ENCODE measurements around the gene LYPD4. TPM values are rescaled to one million over a fixed set of nuclear protein-coding genes. Genes with fewer than 3 reads are reported as not detected.
A peak's percentile ranks its signal among the peaks of the same experiment; 100 is the strongest.

LYPD4 gene
- total and polyA plus RNA-seq, 2 donors (not counting 1 experiment from before 2014, with no cell fraction given) = not detected

GRCh38 chr19:41796901-41797300, 47.6 kb downstream of the LYPD4 start:
- TF ChIP-seq CTCF (conservative IDR thresholded peaks at IDR 0.05 in 1 of 2, IDR thresholded peaks at IDR 0.05 in 1 of 2; ENCODE audit: low read depth in 1 of 2, low read length in 2 of 2) (no peak), EZH2 (IDR thresholded peaks at IDR 0.05; ENCODE audit: low read length, missing control alignments) (no peak)
- Histone ChIP-seq H4K20me1 (ENCODE audit: control insufficient read depth, extremely low read depth, insufficient read depth, low read length) (no peaks in the 10 kb centered on the region), H3K27me3 (ENCODE audit: control insufficient read depth, insufficient read depth, low read length) (no peaks in the 10 kb centered on the region), H3K9ac (ENCODE audit: insufficient read depth, low read length) (no peak overlapping the region), H3K79me2 (ENCODE audit: control insufficient read depth, insufficient read depth, low read length) (no peaks in the 10 kb centered on the region), H3K36me3 (ENCODE audit: control insufficient read depth, insufficient read depth, low read length) (no peaks in the 10 kb centered on the region), H2AFZ (ENCODE audit: low read length) (no peak overlapping the region), H3K9me3 (ENCODE audit: control insufficient read depth, insufficient read depth, low read depth, low read length) (no peaks in the 10 kb centered on the region), H3K4me1 (ENCODE audit: control insufficient read depth, extremely low read depth, insufficient read depth, low read length) (no peaks in the 10 kb centered on the region), H3K27ac (ENCODE audit: insufficient read depth, low read length) (no peak overlapping the region), H3K4me2 (ENCODE audit: extremely low read depth, insufficient read depth, low read length) (no peak overlapping the region), H3K4me3 (replicated peaks in 1 of 4; ENCODE audit: control extremely low read depth in 1 of 4, insufficient read depth in 1 of 4, low read depth in 3 of 4, low read length in 4 of 4) (no peak overlapping the region)
- DNase-seq (ENCODE audit: low read depth in 2 of 2) = no peak

- Histone ChIP-seq H3K36me3 (ENCODE audit: control insufficient read depth, insufficient read depth, low read length) (no peaks in the 10 kb centered on the region), H2AFZ (ENCODE audit: low read length) (no peak within 1 kb of the TSS), H3K9me3 (ENCODE audit: control insufficient read depth, insufficient read depth, low read depth, low read length) (no peaks in the 10 kb centered on the region), H3K4me3 (replicated peaks in 1 of 4; ENCODE audit: control extremely low read depth in 1 of 4, insufficient read depth in 1 of 4, low read depth in 3 of 4, low read length in 4 of 4) (no peak within 1 kb of the TSS), H3K27ac (ENCODE audit: insufficient read depth, low read length) (no peak within 1 kb of the TSS), H3K4me1 (ENCODE audit: control insufficient read depth, extremely low read depth, insufficient read depth, low read length) (no peaks in the 10 kb centered on the region), H3K9ac (ENCODE audit: insufficient read depth, low read length) (no peak within 1 kb of the TSS), H4K20me1 (ENCODE audit: control insufficient read depth, extremely low read depth, insufficient read depth, low read length) (no peaks in the 10 kb centered on the region), H3K4me2 (ENCODE audit: extremely low read depth, insufficient read depth, low read length) (no peak within 1 kb of the TSS), H3K79me2 (ENCODE audit: control insufficient read depth, insufficient read depth, low read length) (no peaks in the 10 kb centered on the region), H3K27me3 (ENCODE audit: control insufficient read depth, insufficient read depth, low read length) (no peaks in the 10 kb centered on the region)
- TF ChIP-seq CTCF (conservative IDR thresholded peaks at IDR 0.05 in 1 of 2, IDR thresholded peaks at IDR 0.05 in 1 of 2; ENCODE audit: low read depth in 1 of 2, low read length in 2 of 2) (no peak), EZH2 (IDR thresholded peaks at IDR 0.05; ENCODE audit: low read length, missing control alignments) (no peak)
- DNase-seq (ENCODE audit: low read depth in 2 of 2) = no peak
Observed at GRCh38 chr19:41796362-41796761, 48.1 kb downstream of the LYPD4 start, which contains the start of gene CEACAM3. CEACAM3 (plus strand) TSS chr19:41796587; CDS start chr19:41796678, 91 bp downstream.

GRCh38 chr19:41795031-41795461, 49.4 kb downstream of the LYPD4 start:
- Histone ChIP-seq H3K9ac (ENCODE audit: insufficient read depth, low read length) (no peak overlapping the region), H3K4me2 (ENCODE audit: extremely low read depth, insufficient read depth, low read length) (no peak overlapping the region), H3K27me3 (ENCODE audit: control insufficient read depth, insufficient read depth, low read length) (no peaks in the 10 kb centered on the region), H3K27ac (ENCODE audit: insufficient read depth, low read length) (no peak overlapping the region), H4K20me1 (ENCODE audit: control insufficient read depth, extremely low read depth, insufficient read depth, low read length) (no peaks in the 10 kb centered on the region), H3K36me3 (ENCODE audit: control insufficient read depth, insufficient read depth, low read length) (no peaks in the 10 kb centered on the region), H3K79me2 (ENCODE audit: control insufficient read depth, insufficient read depth, low read length) (no peaks in the 10 kb centered on the region), H3K9me3 (ENCODE audit: control insufficient read depth, insufficient read depth, low read depth, low read length) (no peaks in the 10 kb centered on the region), H3K4me1 (ENCODE audit: control insufficient read depth, extremely low read depth, insufficient read depth, low read length) (no peaks in the 10 kb centered on the region), H2AFZ (ENCODE audit: low read length) (no peak overlapping the region), H3K4me3 (replicated peaks in 1 of 4; ENCODE audit: control extremely low read depth in 1 of 4, insufficient read depth in 1 of 4, low read depth in 3 of 4, low read length in 4 of 4) (no peak overlapping the region)
- DNase-seq (ENCODE audit: low read depth in 2 of 2) = peak; percentile 5 to 27
- no peak for TF ChIP-seq EZH2 (IDR thresholded peaks at IDR 0.05; ENCODE audit: low read length, missing control alignments)
- peak; percentile 73 to 83 for TF ChIP-seq CTCF (conservative IDR thresholded peaks at IDR 0.05 in 1 of 2, IDR thresholded peaks at IDR 0.05 in 1 of 2; ENCODE audit: low read depth in 1 of 2, low read length in 2 of 2)

Measured in fibroblast of lung (primary cell).